WTC11 (cell line): Measurements from ENCODE around the gene PCSK4. TPM values are rescaled to one million over a fixed set of nuclear protein-coding genes. Genes with fewer than 3 reads are reported as not detected.

Experiments used
- ATAC-seq: fragments of 200-7000 bp; cut with Tn5 transposase; 2 replicates; pipeline ENCODE4 v1.10.0; 2021; ENCODE audit warnings: mild to moderate bottlenecking, moderate library complexity
- CTCF ChIA-PET: fragments of 300-600 bp; sonication (Branson Sonifier 250); formaldehyde crosslinking; loops from one replicate; lab custom pipeline; 2021; ENCODE audit warnings: antibody characterized with exemption; lab: Charles Lee
- POLR2A ChIA-PET: fragments of 350-600 bp; sonication (Branson Sonifier 250); formaldehyde crosslinking; loops from one replicate; lab custom pipeline; 2021; ENCODE audit warnings: antibody characterized with exemption; lab: Charles Lee
- DNase-seq: peaks from one replicate; pipeline ENCODE4 v3.0.0; 2021; ENCODE audit warnings: low spot score
- H3K27ac Mint-ChIP-seq: 2 replicates; pipeline ENCODE4 v1.8.0; 2021; ENCODE audit warnings: mixed read lengths
- H3K27me3 Mint-ChIP-seq: 2 replicates; pipeline ENCODE4 v1.8.0; 2021; ENCODE audit warnings: low read depth, mild to moderate bottlenecking, moderate library complexity, mixed read lengths
- H3K36me3 Mint-ChIP-seq: 2 replicates; pipeline ENCODE4 v1.8.0; 2021; ENCODE audit warnings: mixed read lengths
- H3K4me1 Mint-ChIP-seq: 2 replicates; pipeline ENCODE4 v1.8.0; 2022; ENCODE audit warnings: mixed read lengths
- H3K4me3 Mint-ChIP-seq: 2 replicates; pipeline ENCODE4 v1.8.0; 2021; ENCODE audit warnings: mild to moderate bottlenecking, moderate library complexity, mixed read lengths
- H3K9me3 Mint-ChIP-seq: 2 replicates; pipeline ENCODE4 v1.8.0; 2021; ENCODE audit warnings: mixed read lengths
- ATF2 ChIP-seq: sonication (generic); formaldehyde crosslinking; IDR thresholded peaks from 2 replicates; pipeline ENCODE4 v1.8.1; 2022; ENCODE audit warnings: low read depth, missing genetic modification reagents, borderline replicate concordance
- ATF6 ChIP-seq: sonication (generic); formaldehyde crosslinking; IDR thresholded peaks from 2 replicates; pipeline ENCODE4 v1.8.1; 2023; ENCODE audit warnings: mild to moderate bottlenecking, missing genetic modification reagents
- E2F5 ChIP-seq: sonication (generic); formaldehyde crosslinking; IDR thresholded peaks from 2 replicates; pipeline ENCODE4 v1.8.1; 2022; ENCODE audit warnings: mild to moderate bottlenecking, moderate library complexity, missing genetic modification reagents
- HMGXB4 ChIP-seq: sonication (generic); formaldehyde crosslinking; IDR thresholded peaks from 2 replicates; pipeline ENCODE4 v1.8.1; 2023; ENCODE audit warnings: mild to moderate bottlenecking, moderate library complexity, missing genetic modification reagents
- JAZF1 ChIP-seq: fragments of 250-450 bp; sonication (Bioruptor Pico); IDR thresholded peaks from 2 replicates; pipeline ENCODE4 v1.9.0; 2021; ENCODE audit warnings: moderate library complexity, mild to moderate bottlenecking, inconsistent platforms
- JUN ChIP-seq: sonication (generic); formaldehyde crosslinking; IDR thresholded peaks from 2 replicates; pipeline ENCODE4 v1.8.0; 2023; ENCODE audit warnings: mild to moderate bottlenecking, missing genetic modification reagents
- MYBL2 ChIP-seq: sonication (generic); formaldehyde crosslinking; IDR thresholded peaks from 2 replicates; pipeline ENCODE4 v1.8.1; 2023; ENCODE audit warnings: mild to moderate bottlenecking, moderate library complexity, missing genetic modification reagents
- NFE2L1 ChIP-seq: sonication (generic); formaldehyde crosslinking; IDR thresholded peaks from 2 replicates; pipeline ENCODE4 v1.8.1; 2023; ENCODE audit warnings: missing genetic modification reagents
- PRDM15 ChIP-seq: sonication (generic); formaldehyde crosslinking; IDR thresholded peaks from 2 replicates; pipeline ENCODE4 v1.8.0; 2022; ENCODE audit warnings: missing genetic modification reagents
- PRRX2 ChIP-seq: fragments of 250-450 bp; sonication (Bioruptor Pico); IDR thresholded peaks from 2 replicates; pipeline ENCODE4 v1.8.0; 2021; ENCODE audit warnings: mild to moderate bottlenecking
- SOX15 ChIP-seq: fragments of 250-450 bp; sonication (Bioruptor Pico); IDR thresholded peaks from 2 replicates; pipeline ENCODE4 v1.9.0; 2021; ENCODE audit warnings: mild to moderate bottlenecking
- ZMAT4 ChIP-seq: fragments of 250-450 bp; sonication (Bioruptor Pico); IDR thresholded peaks from 2 replicates; pipeline ENCODE4 v1.9.0; 2021; ENCODE audit warnings: mild to moderate bottlenecking
- total RNA-seq: library from RNA; stranded (reverse); gene quantifications from 3 replicates; pipeline ENCODE4 v1.2.3, GENCODE V29; 2021

Gene PCSK4
- total RNA-seq, 1 experiment from 2014 or later: 22.4 TPM

- TF ChIP-seq E2F5 (0 out of 2 replicates have a peak, but pooled peaks have one; percentile 7), JAZF1 (no peak), PRRX2 (no peak), PRDM15 (CRISPR knock-in tag) (peak; percentile 78), JUN (CRISPR knock-in tag) (no peak), MYBL2 (CRISPR knock-in tag) (no peak), ZMAT4 (CRISPR knock-in tag) (no peak), ATF6 (CRISPR knock-in tag) (no peak), NFE2L1 (CRISPR knock-in tag) (no peak), SOX15 (no peak)
Measured at GRCh38 chr19:1467490-1468273, 22.5 kb downstream of the PCSK4 start (continued).

- peaks cover 2% of the 10 kb centered on the region; the same call in 1 of the 2 replicates for H3K4me1 Mint-ChIP-seq
Measured at GRCh38 chr19:1467215-1467489, 23.0 kb downstream of the PCSK4 start.

More at GRCh38 chr19:1467215-1467489, 23.0 kb downstream of the PCSK4 start:
- Mint-ChIP-seq H3K4me3 (no peak overlapping the region), H3K27ac (no peak overlapping the region), H3K36me3 (no peaks in the 10 kb centered on the region), H3K27me3 (peaks cover 76% of the 10 kb centered on the region), H3K9me3 (no peaks in the 10 kb centered on the region)
- TF ChIP-seq HMGXB4 (CRISPR knock-in tag) (peak; percentile 44; the same call in 1 of the 2 replicates), ATF2 (CRISPR knock-in tag) (no peak)
- ATAC-seq (no peak), DNase-seq (no peak)
- ChIA-PET CTCF (interaction anchor here (1.3 to 5.0 kb wide), 11 partner anchors 8 to 359 kb away, joined by 3 to 76 read pairs (median 9); partner anchors contain the start of gene REEP6), POLR2A (no interaction called here)
